PFSK-1 (cell line): ENCODE measurements around the gene NPIPB6.

Source experiments
- FOXP2 ChIP-seq: optimal IDR thresholded peaks from 2 replicates; pipeline ENCODE3; 2011; ENCODE audit warnings: borderline replicate concordance, control low read depth, inconsistent platforms; ENCODE audit not compliant: insufficient read depth; ENCODE audit errors: extremely low read length, extremely low read depth
- POLR2AphosphoS5 ChIP-seq: IDR thresholded peaks from 2 replicates; pipeline ENCODE4 v1.6.1; 2012; ENCODE audit warnings: low read depth, mild to moderate bottlenecking, control low read depth, low read length, moderate library complexity
- REST ChIP-seq, 2 experiments: IDR thresholded peaks; 2 replicates each; pipeline versions ENCODE4 v1.6.1 to v1.8.0; 2011 to 2012; ENCODE audit warnings: low read depth in 2 of 2, low read length in 2 of 2, control low read depth in 1 of 2, inconsistent platforms in 1 of 2, mild to moderate bottlenecking in 1 of 2, moderate library complexity in 1 of 2; ENCODE audit not compliant: insufficient read depth in 1 of 2
- SIN3A ChIP-seq: IDR thresholded peaks from 2 replicates; pipeline ENCODE4 v1.6.1; 2012; ENCODE audit warnings: mild to moderate bottlenecking, low read length, moderate library complexity, borderline replicate concordance; ENCODE audit not compliant: insufficient read depth
- TAF1 ChIP-seq: IDR thresholded peaks from 2 replicates; pipeline ENCODE4 v1.6.1; 2012; ENCODE audit warnings: low read length, control low read depth, borderline replicate concordance; ENCODE audit not compliant: insufficient read depth

The NPIPB6 gene

GRCh38 chr16:28317040-28317880, 46.0 kb downstream of the NPIPB6 start:
- TF ChIP-seq REST (IDR thresholded peaks at IDR 0.05; ENCODE audit: insufficient read depth in 1 of 2, low read depth in 2 of 2, low read length in 2 of 2) = no peak
- TF ChIP-seq TAF1 = no peak
- TF ChIP-seq FOXP2 = no peak
- no peak for TF ChIP-seq SIN3A
- no peak for TF ChIP-seq POLR2AphosphoS5

GRCh38 chr16:28316054-28316453, 47.3 kb downstream of the NPIPB6 start:
- TF ChIP-seq SIN3A (no peak), FOXP2 (no peak), POLR2AphosphoS5 (no peak)

GRCh38 chr16:28313587-28313986, 49.7 kb downstream of the NPIPB6 start:
- TF ChIP-seq POLR2AphosphoS5 (no peak), FOXP2 (no peak), SIN3A (no peak), TAF1 (no peak), REST (IDR thresholded peaks at IDR 0.05; ENCODE audit: insufficient read depth in 1 of 2, low read depth in 2 of 2, low read length in 2 of 2) (no peak)

- TF ChIP-seq SIN3A = no peak
- TF ChIP-seq TAF1 = no peak
- no peak for TF ChIP-seq POLR2AphosphoS5
- TF ChIP-seq REST (IDR thresholded peaks at IDR 0.05; ENCODE audit: insufficient read depth in 1 of 2, low read depth in 2 of 2, low read length in 2 of 2) = no peak
- no peak for TF ChIP-seq FOXP2
These were observed 51.0 kb downstream of the NPIPB6 start for GRCh38 chr16:28312327-28312726.

GRCh38 chr16:28311913-28312312, 51.4 kb downstream of the NPIPB6 start:
- TF ChIP-seq SIN3A (no peak), FOXP2 (no peak), TAF1 (no peak), REST (IDR thresholded peaks at IDR 0.05; ENCODE audit: insufficient read depth in 1 of 2, low read depth in 2 of 2, low read length in 2 of 2) (no peak), POLR2AphosphoS5 (no peak)
